ENCODE data around the gene TIFAB.

DNA sequence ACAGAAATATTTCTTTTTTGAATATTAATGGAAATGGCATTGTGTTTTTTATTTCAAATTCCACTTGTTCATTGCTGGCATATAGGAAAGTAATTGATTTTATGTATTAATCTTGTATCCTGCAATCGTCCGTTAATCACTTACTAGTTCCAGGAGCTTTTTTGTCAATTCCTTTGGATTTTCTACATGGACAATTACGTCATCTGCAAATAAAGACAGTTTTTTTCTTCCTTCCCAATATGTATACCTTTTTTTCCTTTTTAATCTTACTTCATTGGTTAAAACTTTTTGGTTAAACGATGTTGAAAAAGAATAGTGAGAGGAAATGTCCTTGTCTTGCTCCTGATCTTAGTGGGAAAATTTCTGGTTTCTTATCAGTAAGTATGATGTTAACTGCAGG lies 1.5 kb upstream of the TIFAB start:
- TF ChIP-seq, protein P1, sequence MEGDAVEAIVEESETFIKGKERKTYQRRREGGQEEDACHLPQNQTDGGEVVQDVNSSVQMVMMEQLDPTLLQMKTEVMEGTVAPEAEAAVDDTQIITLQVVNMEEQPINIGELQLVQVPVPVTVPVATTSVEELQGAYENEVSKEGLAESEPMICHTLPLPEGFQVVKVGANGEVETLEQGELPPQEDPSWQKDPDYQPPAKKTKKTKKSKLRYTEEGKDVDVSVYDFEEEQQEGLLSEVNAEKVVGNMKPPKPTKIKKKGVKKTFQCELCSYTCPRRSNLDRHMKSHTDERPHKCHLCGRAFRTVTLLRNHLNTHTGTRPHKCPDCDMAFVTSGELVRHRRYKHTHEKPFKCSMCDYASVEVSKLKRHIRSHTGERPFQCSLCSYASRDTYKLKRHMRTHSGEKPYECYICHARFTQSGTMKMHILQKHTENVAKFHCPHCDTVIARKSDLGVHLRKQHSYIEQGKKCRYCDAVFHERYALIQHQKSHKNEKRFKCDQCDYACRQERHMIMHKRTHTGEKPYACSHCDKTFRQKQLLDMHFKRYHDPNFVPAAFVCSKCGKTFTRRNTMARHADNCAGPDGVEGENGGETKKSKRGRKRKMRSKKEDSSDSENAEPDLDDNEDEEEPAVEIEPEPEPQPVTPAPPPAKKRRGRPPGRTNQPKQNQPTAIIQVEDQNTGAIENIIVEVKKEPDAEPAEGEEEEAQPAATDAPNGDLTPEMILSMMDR (IDR thresholded peaks at IDR 0.05; ENCODE audit: low read depth, low read length, poor library complexity, severe bottlenecking) = no peak
- no peak for TF ChIP-seq EZH2phosphoT487 (IDR thresholded peaks at IDR 0.05; ENCODE audit: borderline replicate concordance, low read length)
